ENCODE measurements around the gene ALDH1L2. TPM values are rescaled to one million over a fixed set of nuclear protein-coding genes. Genes with fewer than 3 reads are reported as not detected.

ALDH1L2 gene
- total RNA-seq, 4 donors from 2014 or later = 4.0 to 8.1 (median 7.1) TPM

GRCh38 chr12:105036937-105037649 lies 47.2 kb downstream of the ALDH1L2 start:
- no peak for TF ChIP-seq EP300 (IDR thresholded peaks at IDR 0.05)
- no peak for TF ChIP-seq POLR2A (IDR thresholded peaks at IDR 0.05)
- no peak for TF ChIP-seq POLR2AphosphoS5 (IDR thresholded peaks at IDR 0.05)
- no peak for TF ChIP-seq CTCF (IDR thresholded peaks at IDR 0.05)
- ATAC-seq = no peak
- Histone ChIP-seq H3K9me3 (no peaks in the 10 kb centered on the region), H3K4me3 (no peak overlapping the region), H3K36me3 (peaks cover 0 to 13% of the 10 kb centered on the region in 2 donors), H3K4me1 (peaks cover 0 to 5% (median 0%) of the 10 kb centered on the region in 3 donors), H3K27me3 (no peaks in the 10 kb centered on the region), H3K27ac (no peak overlapping the region)
- 82 to 83% methylated on average over 3 of the region's 3 CpGs for WGBS, 2 donors (ENCODE audit: low coverage in 1 of 2)

GRCh38 chr12:105033851-105034250 lies 50.4 kb downstream of the ALDH1L2 start:
- Histone ChIP-seq H3K9me3 (no peaks in the 10 kb centered on the region), H3K27me3 (no peaks in the 10 kb centered on the region), H3K4me3 (no peak overlapping the region), H3K4me1 (no peaks in the 10 kb centered on the region), H3K27ac (no peak overlapping the region), H3K36me3 (peaks cover 0 to 29% of the 10 kb centered on the region in 2 donors)
- 78 to 79% methylated on average over 2 of the region's 2 CpGs for WGBS, 2 donors (ENCODE audit: low coverage in 1 of 2)
- TF ChIP-seq CTCF (IDR thresholded peaks at IDR 0.05) = no peak
- no peak for TF ChIP-seq POLR2AphosphoS5 (IDR thresholded peaks at IDR 0.05)
- TF ChIP-seq EP300 (IDR thresholded peaks at IDR 0.05) = no peak
- no peak for TF ChIP-seq POLR2A (IDR thresholded peaks at IDR 0.05)
- no peak for ATAC-seq

- Histone ChIP-seq H3K27ac (peak overlapping the region in 2 of 4 donors; percentile 36 to 80), H3K4me1 (peaks cover 0 to 8% (median 0%) of the 10 kb centered on the region in 3 donors), H3K27me3 (no peaks in the 10 kb centered on the region), H3K36me3 (peaks cover 0 to 25% of the 10 kb centered on the region in 2 donors), H3K9me3 (no peaks in the 10 kb centered on the region), H3K4me3 (no peak overlapping the region)
- 11 to 44% methylated on average over 3 to 4 of the region's 4 CpGs for WGBS, 2 donors (ENCODE audit: low coverage in 1 of 2)
- no peak for ATAC-seq
- TF ChIP-seq EP300 (IDR thresholded peaks at IDR 0.05) = no peak
- no peak for TF ChIP-seq CTCF (IDR thresholded peaks at IDR 0.05)
- TF ChIP-seq POLR2AphosphoS5 (IDR thresholded peaks at IDR 0.05) = no peak
- TF ChIP-seq POLR2A (IDR thresholded peaks at IDR 0.05) = no peak
Measured at GRCh38 chr12:105032703-105033357, 51.4 kb downstream of the ALDH1L2 start.

GRCh38 chr12:105030820-105031807 lies 53.1 kb downstream of the ALDH1L2 start:
- Histone ChIP-seq H3K4me1 (peaks cover 0 to 18% (median 7%) of the 10 kb centered on the region in 3 donors), H3K27ac (peak overlapping the region in 1 of 4 donors; percentile 29), H3K36me3 (peaks cover 0 to 20% of the 10 kb centered on the region in 2 donors), H3K27me3 (no peaks in the 10 kb centered on the region), H3K9me3 (no peaks in the 10 kb centered on the region), H3K4me3 (no peak overlapping the region)
- no peak for TF ChIP-seq CTCF (IDR thresholded peaks at IDR 0.05)
- TF ChIP-seq EP300 (IDR thresholded peaks at IDR 0.05) = no peak
- no peak for TF ChIP-seq POLR2AphosphoS5 (IDR thresholded peaks at IDR 0.05)
- TF ChIP-seq POLR2A (IDR thresholded peaks at IDR 0.05) = no peak
- no peak for ATAC-seq
- WGBS, 2 donors (ENCODE audit: low coverage in 1 of 2) = 79% methylated on average over 7 to 9 of the region's 9 CpGs
